GM21529 (cell line): ENCODE measurements around the gene NRXN2.
"Not testable (repeated sequence)": the region's sequence is repeated elsewhere in the genome, so short reads cannot be mapped to it uniquely, and the experiment has no call there.

Experiments used
- ATAC-seq: cut with Tn5 transposase; IDR thresholded peaks from one replicate; pipeline ENCODE4 v1.9.1; 2021; ENCODE audit not compliant: unreplicated experiment

NRXN2 gene

DNA sequence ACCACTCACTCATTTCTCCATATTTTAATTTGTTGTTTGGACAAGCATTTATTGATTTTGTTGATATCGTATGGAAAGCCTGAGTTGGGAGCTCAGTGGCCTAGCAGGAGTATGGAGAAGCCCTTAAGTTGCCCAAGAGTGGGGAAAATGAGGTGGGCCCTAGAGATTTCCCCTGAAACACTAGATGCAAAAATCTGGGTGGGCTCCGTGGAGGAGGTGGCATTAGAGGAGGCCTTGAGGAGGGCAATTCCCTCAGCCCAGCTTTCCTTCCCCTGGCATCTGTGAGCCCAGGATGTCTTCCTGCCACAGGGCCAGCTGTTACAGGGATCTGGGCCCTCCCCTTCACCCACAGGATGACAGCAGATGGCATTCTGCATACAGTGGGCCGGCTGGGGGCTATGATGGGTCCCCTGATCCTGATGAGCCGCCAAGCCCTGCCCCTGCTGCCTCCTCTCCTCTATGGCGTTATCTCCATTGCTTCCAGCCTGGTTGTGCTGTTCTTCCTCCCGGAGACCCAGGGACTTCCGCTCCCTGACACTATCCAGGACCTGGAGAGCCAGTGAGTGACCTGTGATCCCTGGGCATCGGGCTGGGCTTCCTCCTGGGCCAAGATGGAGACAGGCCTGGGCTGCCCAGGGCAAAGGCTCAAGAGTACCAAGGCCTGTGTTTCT lies 153.6 kb downstream of the NRXN2 start:
- no peak for ATAC-seq

DNA sequence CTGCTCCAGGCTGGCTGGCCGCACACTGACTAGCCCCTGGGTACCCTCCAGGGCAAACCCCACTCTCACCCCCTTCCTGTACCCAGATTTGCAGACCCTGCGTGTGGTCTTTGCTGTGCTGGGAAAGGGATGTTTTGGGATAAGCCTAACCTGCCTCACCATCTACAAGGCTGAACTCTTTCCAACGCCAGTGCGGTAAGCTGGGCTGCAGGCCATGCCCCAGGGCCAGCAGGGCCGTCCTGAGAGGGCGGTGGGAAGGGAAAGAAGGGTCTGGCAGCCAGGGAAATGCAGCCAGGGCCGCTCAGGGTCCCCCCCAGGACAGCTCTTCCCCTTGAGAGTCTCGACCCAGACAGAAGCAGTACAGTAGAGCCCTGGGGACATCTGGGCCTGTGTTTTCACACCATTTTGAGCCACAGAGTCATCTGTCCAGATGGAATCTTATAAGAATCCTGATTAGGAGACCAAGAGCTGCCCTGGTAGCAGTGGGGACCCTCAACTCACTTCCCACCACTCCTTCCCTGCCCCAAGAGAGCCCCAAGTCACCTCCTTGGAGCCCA lies 154.3 kb downstream of the NRXN2 start:
- no peak for ATAC-seq

DNA sequence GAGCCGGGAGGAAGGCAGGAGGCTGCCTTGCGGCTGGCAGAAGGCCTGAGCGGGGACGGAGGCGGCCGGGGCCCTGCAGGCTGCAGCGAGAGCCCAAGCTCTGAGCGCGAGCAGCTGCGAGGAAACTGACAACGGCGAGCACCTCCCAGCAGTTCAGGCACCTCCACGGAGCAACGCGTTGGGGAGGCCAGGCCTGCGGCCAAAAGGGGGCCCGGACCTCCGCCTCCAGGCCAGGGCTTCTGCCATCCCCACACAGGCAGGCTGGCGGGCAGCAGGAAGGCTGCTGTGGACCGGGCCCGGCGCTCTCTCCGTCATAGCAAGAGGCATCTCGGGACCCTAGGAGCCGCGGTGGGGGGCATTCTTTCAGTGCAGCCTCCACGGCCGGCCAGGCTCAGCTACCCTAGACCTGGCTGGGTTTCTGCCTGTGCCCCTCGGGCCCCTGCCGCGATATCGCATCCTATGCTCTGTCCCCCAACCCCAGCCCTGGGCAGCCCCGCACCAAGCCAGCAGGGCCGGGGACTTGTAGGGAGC lies 154.9 kb downstream of the NRXN2 start:
- no peak for ATAC-seq

DNA sequence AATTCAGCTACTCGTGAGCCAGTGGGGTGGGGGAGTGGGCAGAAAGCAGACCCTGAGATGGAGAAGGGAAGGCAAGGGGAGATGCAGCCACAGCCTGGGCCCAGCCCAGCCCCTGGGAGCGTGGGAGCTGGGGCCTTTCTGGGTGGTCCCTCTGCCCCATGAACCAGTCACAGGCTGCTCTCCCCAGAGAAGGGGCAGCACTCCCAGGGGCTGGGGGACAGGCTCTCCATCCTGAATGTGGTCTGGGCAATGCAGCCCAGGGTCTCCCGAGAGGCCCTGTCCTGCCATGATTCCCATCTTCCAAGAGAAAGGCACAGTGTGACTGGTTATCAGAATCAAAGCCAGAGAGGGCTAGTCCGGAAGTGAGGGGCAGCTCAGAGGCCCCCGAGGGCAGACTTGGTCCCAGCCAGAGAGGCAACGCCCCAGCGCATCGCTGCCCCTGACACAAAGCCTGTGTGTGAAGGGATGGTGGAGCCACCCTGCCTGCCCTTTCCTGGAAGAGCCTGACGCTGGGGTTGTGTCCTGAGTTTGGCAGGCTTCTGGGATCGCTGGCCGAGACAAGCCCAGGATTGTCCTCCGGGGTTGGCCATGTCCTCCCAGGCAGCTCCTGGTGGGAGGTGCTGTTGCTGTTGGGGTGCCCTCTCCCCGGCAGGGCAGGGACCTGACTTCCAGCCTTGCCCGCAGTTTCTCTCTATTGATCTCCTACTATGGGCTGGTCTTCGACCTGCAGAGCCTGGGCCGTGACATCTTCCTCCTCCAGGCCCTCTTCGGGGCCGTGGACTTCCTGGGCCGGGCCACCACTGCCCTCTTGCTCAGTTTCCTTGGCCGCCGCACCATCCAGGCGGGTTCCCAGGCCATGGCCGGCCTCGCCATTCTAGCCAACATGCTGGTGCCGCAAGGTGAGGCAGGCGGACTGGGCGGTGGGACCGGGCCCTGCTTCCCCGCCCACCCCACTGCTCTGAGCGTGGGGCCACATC lies 155.8 kb downstream of the NRXN2 start:
- no peak for ATAC-seq

DNA sequence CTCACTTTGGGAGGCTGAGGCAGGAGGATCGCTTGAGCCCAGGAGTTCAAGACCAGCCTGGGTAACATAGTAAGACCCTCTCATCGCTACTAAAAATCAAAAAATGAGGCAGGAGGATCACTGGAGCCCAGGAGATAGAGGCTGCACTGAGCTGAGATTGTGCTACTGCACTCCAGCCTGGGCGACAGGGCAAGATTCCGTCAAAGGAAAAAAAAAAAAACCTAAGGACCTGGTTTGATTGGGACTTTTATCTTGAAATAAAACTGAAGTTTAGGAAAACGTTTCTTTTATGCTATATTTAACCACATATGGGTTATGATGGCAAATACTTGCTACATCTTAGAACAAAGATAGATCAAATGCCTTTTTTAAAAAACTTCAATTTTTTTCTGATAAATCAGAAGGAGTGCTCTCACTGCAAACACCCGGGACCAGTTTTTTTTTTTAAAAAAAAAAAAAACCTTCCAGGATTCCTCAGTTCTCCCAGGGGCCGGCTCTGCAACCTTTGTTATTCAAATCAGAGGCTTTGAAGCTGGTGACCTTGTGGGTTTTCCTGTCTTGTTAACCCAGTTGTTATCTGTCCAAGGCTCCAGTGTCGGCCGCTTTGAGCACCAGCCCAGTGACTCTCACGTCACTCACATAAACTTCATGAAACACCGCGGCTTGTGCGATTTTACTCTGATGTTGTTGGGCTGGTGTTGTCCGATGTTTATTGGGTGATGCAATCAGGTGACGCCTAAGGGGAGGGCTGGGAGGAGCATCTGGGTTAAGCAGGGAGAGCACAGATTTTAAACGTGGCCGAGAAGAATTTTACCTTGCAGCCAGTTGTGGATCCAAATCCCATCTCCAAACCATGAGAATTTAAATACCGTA lies 156.7 kb downstream of the NRXN2 start:
- ATAC-seq, result no peak

DNA sequence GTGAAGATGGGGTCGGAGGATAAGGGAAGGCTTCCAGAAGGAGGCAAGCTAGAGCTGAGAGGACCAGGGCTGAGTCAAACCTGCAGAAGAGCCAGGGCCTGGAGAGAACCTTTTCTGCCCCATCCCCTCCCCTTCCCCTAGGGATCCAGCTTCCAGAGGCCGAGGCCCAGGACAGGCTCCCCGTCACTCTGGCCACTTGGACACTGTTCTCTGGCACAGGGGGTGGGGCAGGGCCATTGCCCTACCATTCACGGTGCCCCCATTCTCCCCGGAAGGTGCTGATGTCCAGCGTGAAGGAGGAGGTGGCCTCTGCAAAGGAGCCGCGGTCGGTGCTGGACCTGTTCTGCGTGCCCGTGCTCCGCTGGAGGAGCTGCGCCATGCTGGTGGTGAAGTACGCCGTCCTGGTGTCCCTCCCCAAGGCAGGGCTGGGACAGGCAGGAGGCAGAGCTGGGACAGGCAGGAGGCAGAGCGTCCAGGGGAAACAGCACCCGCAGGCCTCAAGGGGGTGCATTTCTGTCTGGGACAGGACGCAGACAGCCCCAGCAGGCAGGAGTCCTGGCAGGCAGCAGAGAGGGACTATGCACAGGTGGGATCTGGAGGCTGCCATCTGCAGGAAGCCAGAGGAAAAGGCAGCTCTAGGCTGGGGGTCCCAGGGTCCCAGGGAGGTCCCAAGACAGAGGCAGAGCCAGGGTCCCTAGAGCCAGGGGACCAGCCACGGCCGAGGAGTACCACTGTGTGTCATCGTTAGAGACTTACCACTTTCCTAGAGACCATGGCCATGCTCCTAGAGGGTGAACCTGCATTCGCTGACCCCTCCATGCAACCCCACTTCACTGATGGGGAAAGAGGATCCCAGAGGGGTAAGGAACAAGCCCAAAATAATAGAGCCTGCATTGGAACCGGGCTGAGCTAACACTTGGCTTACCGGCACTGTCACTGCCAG lies 157.8 kb downstream of the NRXN2 start:
- ATAC-seq, result no peak

DNA sequence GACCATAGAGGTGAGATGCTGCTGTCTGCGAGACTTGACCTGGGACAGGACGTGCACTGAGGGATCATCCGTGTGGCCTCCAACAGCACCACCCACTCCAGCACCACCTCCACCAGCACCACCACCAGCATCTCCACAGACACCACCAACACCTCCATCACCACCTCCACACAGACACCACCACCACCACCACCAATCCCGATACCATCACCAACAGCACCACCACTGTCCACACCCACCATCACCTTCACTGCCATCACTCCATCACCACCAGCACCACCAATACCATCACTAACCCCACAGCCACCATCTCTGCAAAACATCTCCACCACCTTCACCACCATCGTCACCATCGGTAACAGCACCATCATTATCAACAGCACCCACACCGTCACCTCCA lies 158.6 kb downstream of the NRXN2 start:
- no peak for ATAC-seq

DNA sequence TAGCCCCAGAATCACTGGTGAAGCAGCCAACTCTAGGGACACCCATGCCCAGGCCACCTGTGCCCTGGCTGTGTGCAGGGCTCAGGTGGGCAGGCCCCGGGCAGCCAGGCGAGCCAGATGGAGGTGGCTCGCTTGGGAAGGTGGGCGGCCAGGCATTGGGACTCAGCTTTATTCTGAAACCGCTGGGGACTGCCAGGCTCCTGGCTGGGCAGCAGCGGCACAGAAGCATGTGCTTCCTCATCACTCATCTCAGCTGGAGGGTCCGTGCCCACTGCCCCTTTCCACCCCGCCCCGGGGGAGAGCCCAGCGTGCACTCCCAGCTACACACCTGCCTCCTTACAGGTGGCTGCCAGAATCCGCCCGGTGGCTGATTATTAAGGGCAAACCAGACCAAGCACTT lies 159.0 kb downstream of the NRXN2 start:
- no peak for ATAC-seq

DNA sequence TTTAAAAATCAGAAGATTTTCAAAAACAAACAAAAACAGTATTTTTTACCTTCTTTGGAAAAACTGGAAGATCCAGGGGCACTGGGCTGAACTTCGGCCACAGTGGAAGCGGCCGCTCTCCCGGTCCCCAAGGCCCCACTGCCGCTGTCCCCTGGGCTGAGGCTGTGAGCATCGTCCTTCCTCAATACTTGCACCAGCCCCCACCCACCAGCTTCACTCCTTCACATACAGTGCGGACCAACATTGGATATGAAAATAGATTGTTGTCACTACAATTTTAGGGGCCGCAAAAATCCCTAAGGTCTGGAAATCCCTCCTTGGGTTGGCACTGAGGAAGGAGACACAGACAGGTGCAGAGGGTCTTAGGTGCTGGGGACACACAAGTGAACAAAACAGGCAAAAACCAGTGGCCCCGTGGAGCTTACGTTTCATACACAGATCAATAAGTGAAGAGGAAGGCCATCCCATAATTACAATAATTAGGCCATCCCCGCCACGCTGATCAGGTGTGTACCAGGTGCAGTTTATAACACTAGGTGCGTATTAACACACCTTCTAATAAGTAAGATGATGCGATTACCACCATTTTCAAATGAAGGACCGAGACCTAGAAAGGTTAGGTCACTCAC lies 160.2 kb downstream of the NRXN2 start:
- no peak for ATAC-seq

DNA sequence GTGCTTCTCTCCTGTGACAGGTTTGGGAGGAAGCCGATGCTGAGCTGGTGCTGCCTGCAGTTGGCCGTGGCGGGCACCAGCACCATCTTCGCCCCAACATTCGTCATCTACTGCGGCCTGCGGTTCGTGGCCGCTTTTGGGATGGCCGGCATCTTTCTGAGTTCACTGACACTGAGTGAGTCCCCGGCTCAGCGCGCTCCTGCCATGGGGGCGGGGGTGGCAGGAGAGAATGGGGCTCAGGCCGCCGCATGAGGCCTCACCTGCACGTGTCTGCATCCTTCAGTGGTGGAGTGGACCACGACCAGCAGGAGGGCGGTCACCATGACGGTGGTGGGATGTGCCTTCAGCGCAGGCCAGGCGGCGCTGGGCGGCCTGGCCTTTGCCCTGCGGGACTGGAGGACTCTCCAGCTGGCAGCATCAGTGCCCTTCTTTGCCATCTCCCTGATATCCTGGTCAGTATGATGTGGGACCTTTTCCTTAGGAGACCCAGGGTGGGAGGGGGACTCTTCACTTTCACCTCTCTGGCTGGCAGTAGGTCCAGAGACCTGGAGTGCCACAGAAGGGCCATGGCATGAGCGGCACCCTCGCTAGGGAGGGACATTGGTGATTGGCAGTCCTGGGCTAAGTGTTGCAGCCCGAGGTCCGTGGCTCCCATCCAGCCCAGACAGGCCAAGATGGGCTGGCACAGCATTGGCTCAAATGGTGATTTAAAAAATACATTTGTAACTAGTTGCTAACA lies 160.8 kb downstream of the NRXN2 start:
- ATAC-seq, result no peak

DNA sequence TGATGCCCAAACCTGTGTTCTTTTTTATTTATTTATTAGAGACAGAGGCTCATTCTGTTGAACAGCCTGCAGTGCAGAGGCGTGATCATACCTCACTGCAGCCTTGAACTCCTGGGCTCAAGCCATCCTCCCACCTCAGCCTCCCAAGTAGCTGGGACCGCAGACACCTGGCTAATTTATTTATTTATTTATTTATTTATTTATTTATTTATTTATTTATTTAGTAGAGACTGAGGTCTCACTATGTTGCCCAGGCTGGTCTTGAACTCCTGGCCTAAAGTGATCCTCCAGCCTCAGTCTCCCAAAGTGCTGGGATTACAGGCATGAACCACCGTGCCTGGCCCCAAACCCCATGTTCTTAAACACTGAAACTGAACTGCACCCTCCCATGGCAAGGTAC lies 161.6 kb downstream of the NRXN2 start:
- not testable (repeated sequence) for ATAC-seq

DNA sequence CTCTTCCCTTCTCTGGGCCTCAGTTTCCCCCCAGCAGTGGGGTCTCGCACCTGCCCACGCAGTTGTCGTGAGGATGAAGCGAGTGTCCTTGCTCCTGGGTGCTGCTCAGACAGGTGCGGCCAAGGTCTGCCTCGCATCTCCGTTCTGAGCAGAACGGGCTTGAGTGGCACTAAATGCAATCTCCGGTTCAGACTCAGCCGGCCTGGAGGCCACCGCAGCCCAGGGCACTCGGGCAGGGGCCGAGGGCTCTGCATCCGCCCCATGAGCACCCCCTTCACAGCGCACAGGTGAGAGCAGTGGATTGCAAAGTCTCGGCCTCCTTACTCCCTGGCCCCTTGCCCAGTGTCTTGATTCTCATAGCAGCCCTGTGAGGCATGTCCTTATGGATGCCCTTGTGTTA lies 162.1 kb downstream of the NRXN2 start:
- no peak for ATAC-seq

DNA sequence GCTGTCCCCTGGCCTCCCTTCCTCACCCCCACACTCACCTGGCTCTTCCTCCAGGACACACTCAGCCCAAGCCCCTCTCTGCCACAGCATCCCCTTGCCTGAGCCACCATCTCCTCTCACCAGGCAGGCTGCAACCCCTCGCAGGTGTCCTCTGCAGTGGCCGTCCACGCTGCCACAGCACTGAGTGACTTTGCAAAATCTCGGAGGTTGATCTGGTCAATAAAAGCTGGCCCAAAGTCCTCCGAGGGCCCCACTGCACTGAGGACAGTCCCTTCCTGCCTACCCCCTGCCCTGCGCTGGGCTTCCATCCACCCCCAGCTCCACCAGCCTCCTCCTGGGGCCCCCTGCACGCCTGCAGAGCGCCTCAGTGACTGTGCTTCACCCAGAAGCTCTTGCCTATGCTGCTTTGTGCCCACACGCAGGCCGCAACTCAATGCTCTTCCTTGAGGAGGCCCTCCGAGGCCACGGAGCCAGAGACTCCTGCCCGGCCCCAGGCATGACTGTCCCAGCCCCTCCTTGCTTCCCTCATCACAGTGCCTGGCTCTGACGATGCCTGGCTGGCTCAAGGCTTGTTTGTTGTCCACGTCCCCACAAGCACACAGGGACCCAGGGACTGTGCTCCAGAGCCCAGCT lies 162.7 kb downstream of the NRXN2 start:
- ATAC-seq, result no peak

DNA sequence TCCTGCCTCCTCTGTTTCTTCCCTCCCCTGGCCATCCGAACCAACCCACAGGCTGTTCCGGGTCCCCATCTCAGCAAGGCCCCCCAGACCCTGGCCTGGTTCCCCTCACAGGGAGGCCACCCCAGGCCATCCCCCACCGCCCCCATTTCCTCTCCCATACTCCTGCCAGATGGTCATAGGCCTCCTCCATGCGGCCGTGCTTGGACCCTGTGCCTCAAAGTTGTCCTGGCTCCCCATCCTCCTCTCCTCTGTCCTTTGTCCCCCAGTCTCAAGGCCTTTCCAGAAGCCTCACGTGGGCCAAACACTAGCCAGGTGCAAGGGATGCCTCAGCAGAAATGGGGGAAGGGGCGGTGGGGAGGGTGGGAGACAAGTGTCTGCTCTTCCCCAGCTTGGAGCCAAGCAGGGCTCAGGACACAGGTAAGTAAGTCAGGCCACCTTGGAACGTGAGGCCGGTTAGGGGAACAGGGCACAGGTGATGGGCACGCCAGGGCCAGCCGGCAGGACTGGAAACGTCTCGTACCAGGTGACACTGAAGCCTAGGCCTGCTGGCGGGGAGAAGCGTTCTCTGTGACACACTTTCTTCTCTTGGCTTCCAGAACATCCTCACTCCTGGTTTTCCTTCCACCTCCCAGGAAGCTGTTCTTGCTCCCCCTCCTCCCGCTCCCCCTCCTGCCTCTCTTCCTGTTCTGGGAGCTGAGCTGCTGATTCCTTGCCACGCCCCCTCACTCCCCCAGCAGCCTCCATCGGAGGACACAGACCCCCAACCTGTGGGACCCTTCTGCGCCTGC lies 163.5 kb downstream of the NRXN2 start:
- no peak for ATAC-seq

DNA sequence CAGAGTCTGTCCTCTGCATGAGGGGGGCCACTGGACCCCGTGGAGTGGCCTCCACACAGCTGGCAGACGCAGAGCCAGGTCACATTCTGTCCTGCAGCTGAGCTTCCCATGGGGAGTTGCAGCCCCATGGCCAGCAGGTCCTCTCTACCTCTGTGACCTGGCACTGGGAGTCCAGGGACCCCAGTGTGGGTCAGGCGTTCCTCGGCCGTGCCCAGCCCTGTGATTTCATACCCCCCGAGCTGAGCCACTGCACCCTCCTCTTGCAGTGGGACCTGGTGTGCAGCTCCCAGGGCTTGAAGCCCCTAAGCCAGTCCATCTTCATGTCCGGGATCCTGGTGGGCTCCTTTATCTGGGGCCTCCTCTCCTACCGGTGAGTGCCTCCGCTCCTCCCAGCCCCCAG lies 164.1 kb downstream of the NRXN2 start:
- no peak for ATAC-seq

DNA sequence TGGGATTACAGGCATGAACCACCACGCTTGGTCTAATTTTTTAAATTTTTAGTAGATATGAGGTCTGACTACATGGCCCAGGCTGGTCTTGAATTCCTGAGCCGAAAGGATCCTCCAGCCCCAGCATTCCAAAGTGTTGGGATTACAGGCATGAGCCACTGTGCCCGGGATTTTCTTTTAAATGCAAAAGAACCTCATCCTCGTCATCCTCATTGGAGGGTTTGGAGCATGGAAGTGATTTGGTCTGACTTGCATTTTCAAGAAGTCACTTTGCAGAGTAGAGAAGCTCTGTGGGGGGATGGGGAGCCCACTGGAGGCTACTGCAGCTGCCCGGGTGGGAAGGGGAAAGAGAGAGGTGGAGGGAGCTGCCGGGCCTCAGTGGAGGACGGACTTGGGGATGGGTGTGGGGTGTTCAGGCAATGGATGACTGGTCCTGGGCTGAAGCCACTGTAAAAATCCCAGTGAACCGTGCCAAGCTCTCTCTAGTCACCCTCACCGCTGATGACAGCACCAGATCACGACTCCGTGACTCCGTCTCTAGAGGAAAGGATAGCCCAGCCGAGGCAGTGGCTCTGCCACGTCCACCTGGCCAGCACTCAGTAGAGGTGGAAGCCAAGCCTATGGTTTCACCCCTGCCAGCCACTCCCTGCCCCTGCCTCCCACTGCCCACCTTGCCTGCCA lies 164.8 kb downstream of the NRXN2 start:
- ATAC-seq, result no peak
